Stimulated activated CD8-positive, alpha-beta memory T cell treated with anti-CD3 and anti-CD28 coated beads, Interleukin-12 subunit alpha, Interleukin-12 subunit beta, amount 100 ng/mL, for 1 hour (primary cell): Measurements from ENCODE around the gene ADARB2.
"Not testable (repeated sequence)": the region's sequence is repeated elsewhere in the genome, so short reads cannot be mapped to it uniquely, and the experiment has no call there.

ENCODE experiments used
- DNase-seq: peaks from one replicate; pipeline ENCODE4 v3.0.0-alpha.2; 2020; ENCODE audit warnings: low read depth

Gene ADARB2

DNA sequence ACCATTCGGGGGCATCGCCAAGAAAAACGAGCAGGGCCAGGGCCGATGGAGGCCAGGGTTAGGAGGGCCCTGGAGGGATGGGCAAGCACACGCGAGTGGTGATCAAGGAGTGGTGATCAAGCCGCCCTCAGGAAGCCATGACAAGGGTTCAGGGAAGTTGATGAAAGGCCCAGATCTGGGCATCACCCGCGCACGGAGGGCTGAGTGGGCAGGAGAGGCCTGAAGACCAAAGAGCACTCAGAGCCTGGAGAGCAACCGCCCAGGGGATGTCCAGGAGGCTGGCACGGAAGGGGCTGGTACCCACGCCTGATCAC lies 566.5 kb downstream of the ADARB2 start:
- DNase-seq: no peak

DNA sequence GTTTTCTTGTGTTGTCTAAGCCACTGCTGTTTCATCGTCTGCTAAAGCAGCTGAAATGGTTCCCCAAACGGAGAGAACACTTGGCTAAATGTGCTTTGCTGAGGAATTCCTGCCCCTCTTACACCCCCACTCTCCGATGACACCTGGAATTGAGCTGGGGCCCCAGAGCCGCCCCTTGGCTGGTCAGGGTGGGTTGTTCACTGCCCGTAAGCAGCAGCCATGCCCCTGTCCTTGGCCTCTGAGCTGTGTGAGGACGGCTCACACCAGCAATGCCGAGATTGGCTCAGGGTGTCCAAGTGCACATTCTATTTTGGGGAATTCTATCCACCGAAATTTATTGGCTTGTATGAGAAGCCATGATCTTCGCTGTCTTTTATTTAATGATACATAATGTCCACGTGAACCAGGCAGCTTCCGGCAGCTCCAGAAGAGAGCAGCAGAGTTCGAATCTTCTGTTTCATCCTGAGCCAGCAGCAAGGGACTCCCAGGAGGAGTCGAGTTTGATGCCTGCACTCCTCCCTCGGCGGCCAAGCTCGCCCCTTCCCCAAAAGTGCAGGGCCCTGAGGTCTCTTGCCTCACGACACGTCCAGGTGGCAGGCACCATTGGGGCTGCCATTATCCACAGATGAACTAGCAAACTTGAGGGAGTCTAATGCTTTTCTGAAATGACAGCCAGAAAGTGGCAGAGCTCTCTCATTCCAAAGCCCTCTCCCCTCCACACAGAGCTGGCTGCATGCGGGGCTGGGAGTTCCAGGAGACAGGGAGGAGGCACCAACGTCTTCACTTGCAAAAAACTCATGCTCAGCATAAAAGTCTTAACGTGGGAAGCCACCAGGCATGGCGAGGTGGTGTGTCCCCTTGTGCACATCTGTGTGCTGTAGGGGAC lies 567.1 kb downstream of the ADARB2 start:
- DNase-seq: no peak

DNA sequence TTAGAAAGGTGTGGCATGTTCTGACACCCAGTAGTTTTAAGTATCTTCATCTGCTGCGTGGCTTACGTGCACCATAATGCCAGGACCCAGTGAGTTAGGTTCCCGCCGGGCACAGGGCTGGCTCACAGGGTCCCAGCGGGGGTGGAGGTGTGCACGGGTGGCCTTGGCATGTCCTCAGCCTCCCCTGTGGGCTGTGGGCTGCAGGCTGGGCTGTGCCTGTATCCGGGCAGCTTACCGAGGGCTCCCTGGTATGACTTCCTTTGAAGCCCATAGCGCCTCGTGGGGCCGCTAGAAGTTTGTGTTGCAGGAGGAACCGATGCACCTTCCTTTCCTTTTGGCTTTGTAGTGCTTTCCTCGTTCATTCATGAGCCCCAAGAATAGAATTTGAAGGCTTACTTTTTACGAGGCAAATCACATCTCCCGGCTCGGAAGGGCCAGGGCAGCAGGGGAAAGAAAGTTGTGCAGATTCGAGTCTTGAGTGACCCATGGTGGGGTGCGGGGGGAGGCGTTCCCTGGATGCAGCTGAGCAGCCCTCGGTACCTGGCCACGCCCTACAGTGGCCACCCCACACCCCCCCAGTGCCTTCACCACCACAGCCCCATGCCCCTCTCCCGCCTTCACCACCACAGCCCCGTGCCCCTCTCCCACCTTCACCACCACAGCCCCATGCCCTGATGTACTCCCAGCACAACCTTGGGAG lies 568.0 kb downstream of the ADARB2 start:
- no peak for DNase-seq

DNA sequence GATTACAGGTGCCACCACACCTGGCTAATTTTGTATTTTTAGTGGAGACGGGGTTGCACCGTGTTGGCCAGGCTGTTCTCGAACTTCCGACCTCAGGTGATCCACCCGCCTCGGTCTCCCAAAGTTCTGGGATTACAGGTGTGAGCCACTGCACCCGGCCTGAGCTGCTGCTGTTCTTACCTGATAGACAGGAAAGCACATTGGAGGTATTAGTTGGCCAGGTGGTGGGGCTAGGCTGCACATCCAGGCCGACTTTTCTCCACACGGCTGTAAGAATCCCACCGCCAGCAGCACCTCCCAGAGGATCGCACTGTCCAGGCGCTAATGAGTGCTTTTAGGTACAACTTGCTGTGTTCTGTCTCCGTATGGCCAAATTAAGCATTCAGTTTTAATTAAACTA lies 568.6 kb downstream of the ADARB2 start:
- DNase-seq: no peak

DNA sequence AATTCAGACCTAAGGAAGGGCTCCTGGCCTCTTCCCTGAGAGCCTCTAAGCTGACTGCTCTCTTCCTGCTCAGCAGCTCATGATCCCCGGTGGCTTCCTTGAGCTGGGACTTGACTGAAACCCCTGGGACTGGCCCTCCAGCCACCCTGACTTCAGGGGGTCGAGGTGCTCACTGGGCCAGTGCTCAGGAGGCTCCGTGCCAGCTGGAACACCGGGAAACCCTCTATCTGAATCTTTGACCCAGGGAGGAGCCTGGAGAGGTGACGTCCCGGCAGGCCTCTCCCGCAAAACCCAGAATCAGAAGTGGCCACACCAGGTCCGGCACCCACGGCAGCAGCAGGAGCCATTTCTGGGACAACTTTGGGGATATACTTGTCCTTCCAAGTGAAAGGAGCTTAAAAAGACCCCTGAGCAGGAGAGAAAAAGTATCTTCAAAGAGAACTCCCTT lies 570.5 kb downstream of the ADARB2 start:
- DNase-seq: no peak

DNA sequence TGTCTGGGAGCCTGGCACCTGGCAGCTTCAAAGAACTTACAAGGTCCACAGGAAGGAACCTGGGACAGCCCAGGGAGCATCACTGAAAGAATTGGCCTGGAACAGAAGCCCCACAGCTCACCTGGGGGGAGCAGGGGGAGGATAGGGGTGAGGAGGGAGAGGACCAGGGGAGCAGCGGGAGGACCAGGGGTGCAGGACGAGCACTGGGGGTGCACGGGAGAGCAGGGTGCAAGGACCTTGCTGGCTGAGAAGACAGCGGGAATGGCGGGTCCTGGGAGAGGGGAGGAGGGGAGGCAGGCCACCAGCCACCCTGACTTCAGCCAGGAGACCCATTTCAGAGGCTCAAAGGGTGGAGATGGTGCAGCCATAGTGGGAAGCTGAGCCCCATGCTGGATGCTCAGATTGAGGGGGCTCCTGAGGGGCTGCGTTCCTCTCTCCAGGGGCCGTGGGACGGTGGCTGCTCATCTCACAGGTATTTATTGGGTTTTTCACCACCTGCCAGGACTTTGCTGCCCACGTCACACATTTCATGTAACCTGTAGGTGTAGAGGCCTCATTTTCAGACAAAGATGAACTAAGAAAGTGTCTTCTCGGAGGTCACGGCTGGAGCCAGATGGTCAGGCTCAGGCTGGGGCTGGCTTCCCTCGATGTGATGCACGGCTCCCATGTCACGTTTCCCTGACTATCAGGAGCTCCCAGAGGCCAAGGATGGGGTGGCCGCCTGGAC lies 571.1 kb downstream of the ADARB2 start:
- no peak for DNase-seq

DNA sequence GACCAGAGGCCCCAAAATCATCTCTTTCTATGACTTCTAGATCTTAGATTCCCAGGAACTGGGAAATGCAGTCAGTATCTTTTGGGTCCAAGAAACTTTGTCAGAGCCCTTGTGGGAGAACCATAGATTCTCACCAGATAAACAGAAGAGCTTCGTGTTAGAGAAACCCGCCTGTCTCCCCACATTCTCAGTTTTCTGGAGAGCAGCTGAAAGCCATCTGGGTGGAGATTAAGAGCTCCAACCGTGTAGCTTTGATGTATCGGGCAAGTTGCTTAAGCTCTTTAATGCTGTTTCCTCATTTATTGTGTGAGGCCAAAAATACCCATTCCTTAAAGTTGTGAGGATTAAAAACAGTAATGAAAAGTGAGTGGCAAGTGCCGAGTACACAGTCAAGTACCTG lies 573.5 kb downstream of the ADARB2 start:
- no peak for DNase-seq

DNA sequence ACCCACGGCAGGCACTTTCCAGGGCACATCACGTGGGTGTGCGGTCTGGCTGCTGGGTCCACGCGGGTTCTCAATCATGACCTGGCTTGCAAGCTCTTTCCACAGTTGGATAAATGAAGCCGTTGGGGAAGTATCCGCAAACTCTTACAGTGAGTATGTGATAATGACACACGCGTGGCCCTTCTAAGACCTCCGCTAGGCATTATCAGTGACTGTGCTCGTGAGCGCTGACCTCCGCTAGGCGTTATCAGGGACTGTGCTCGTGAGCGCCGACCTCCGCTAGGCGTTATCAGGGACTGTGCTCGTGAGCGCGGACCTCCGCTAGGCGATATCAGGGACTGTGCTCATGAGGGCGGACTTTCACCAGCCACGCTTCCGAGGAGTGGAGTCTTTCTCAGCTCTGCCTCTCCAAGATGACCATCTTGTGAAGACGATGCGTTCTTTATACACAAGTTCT lies 574.1 kb downstream of the ADARB2 start:
- DNase-seq: no peak

DNA sequence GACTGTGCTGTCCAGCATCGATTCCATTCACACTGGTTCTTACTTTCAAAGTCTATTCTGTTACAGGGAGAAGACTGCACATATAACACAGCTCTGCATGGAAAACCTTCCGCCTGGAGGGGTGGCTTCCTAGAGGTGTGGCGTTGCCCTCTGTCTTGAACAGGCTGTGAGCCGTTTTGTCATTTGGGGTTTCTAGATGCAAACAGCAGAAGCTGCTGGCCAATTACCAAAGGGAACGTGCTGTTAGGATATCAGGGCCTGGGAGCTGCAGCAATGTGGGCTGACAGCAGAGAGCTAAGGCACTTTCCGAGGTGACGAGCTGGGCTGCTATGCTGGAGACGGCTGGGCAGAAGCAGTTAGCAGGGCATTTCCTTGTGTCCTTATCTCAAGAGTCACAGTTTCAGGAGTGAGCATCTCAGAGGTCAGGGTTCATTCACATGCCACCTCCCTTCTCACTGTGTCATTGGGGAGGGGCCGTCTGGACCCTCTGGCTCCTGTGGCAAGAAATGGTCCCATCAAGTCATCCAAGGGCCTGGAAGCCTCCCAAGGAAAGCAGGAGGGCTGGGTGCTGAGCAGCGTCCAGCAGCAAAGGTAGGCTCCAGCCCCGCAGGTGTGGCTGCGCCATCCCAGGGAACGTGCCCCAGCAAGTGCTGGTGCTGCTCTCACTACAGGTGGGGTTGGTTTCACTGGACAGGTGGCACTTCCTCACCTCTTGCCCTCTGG lies 574.7 kb downstream of the ADARB2 start:
- no peak for DNase-seq

DNA sequence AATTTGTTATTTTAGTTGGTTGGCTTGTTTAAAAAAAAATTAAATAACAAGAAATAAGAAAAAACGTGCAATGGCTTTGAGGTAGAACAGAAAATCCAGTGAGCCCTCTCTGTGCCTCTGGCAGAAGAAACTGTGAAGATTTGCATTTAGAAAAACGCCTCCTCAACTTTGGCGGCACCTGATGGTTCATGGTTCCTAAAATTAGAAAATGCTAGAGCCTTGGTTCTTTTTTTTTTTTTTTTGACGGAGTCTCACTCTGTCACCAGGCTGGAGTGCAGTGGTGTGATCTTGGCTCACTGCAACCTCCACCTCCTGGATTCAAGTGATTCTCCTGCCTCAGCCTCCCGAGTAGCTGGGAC lies 576.0 kb downstream of the ADARB2 start:
- not testable (repeated sequence) for DNase-seq

DNA sequence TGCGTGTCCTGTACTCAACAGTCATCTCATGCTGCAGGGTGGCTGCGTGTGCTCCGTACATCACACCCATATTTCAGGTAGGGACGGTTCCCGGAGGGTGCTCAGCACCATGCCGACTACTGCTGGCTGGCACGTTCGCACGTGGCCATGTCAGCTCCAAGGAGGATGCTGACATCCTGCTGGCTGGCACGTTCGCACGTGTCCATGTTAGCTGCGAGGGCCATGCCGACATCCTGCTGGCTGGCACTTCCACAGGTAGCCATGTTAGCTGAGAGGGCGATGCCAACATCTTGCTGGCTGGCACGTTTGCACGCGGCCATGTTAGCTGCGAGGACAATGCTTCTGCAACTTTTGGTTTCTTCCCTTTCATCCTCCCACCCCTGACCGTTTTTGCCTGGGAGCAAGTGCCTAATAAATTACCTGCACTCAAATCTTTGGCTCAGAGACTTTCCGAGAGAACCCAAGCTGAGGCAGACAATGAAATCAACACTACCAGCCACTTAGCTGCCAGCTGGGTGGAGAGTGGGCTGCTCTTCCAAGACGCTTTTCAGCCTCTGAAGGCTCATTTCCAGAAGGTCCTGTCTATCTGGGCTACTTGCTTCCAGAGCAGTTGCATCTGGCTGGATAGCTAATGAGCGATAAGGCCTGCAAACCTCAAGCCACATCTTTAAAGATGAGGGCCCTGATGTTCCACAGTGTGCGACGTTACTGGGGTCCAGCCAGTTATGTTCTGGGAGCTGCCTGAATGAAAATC lies 576.6 kb downstream of the ADARB2 start:
- no peak for DNase-seq

DNA sequence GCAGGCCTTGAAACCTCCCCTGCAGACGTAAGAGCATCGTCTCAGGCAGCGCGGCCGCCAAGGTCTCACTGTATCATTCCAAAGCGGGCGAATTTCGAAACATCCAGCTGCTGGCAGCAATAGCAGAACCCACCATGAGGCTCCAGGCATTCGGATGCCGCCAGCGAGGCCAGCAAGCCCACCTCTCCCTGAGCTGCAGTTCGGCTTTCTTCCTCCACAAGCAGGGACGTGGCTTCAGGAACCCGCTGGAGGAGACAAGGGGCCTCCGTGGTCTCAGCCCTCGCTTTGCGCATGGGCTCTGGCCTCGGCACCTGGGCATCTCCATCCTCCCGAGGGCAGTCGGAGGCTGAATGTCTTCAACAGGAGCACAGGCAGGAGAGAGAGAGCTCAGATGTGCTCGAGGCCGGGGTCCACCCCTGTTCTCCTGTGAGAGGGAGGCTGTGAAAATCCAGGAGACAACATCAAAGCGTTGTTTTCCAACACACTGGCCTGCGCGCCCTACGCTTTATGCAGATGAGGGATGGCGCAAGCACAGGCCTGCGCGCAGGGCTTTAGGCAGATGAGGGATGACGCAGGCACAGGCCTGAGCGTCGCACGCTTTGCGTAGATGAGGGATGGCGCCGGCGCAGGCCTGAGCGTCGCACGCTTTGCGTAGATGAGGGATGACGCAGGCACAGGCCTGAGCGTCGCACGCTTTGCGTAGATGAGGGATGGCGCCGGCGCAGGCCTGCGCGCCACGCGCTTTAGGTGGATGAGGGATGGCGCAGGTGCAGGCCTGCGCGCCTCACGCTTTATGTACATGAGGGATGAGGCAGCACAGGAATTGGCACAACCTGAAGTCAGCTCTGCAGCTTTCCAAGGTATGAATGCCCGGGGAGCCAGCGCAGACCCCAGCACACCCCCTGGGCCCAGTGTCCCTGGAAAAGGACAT lies 577.9 kb downstream of the ADARB2 start:
- DNase-seq: no peak

DNA sequence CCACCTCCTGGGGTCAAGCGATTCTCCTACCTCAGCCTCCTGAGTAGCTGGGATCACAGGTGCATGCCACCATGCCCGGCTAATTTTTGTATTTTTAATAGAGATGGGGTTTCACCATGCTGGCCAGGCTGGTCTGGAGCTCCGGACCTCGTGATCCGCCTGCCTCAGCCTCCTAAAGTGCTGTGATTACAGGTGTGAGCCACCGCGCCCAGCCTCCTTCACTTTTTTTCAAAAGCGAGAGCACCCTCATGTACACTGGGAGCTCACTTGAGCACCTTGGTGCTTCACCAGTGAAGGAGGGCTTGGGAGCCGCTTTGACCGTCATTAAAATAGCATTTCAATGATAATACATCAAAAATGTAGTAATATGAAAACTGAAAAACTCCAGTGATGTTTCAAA lies 578.8 kb downstream of the ADARB2 start:
- DNase-seq: not testable (repeated sequence)

DNA sequence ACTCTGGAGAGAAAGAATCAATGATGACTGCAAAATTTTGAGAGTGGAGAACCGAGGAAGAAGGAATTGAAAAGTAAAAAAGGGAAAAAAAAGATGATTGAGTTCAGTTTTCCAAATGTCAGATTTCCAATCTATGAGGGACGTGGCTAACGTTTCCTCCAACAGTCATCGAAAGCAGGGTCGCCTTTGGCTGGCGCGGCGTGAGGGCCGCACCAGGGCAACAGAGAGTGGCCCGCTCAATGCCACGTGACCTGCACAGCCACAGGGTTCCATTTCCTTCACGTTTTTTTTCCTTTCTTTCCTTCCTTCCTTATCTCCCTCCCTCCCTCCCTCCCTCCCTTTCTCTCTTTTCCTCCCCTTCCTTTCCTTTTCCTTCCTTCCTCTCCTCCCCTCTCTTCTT lies 579.3 kb downstream of the ADARB2 start:
- DNase-seq: no peak

DNA sequence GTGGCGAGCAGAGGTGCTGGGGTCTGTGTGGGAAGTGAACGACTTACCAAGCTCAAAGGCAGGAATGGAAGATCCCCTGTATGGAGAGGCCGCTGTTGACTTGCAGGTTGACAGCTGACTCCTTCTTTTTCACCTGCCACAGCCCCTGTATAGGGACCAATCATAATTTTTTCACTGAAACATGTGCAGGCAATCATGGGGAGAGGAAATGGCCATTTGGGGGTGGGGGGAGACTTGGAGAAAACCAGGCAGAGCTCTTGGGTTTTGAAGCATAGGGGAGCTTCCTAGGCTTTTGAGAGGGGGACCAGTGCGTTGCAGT lies 579.8 kb downstream of the ADARB2 start:
- no peak for DNase-seq

DNA sequence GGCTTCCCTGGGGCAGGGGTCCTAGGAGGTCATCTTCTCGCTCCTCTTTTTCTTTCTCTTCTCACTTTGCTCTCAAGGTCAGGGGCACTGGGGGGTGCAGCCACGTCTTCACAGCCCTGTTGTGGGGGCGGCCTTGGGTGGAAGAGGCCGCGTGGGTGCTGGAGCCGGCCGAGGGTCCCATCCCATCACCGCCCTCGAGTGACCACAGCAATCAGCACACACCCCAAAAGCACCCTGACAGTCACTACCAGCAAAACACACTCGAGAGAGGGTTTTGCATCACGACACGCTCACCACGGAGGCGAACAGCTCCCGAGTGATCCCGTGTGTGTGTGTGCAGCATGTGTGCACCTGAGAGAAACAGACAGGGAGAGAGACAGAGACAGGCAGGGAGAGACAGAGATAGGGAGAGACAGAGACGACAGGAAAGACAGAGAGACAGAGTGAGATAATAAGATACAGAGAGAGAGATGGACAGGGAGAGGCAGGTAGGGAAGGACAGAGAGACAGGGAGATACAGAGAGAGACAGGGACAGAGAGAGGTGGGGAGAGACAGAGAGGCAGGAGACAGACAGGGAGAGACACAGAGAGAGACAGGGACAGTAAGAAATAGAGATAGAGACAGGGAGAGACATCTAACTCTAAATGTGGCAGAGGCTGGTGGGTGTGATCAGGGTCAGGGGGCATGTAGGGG lies 580.3 kb downstream of the ADARB2 start:
- no peak for DNase-seq

DNA sequence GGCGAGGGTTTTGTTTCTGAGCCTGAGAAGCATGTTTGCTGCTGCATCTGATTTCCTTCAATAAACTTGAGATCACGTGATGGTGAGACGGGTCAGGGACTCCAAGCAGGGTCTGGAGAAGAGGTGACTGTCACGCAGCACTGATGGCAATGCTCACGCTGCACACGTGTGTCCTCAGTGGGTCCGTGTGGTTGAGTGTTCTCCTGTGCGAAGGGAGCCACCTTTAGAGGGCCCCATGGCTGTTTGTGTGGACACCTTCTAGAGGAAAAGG lies 580.8 kb downstream of the ADARB2 start:
- DNase-seq: no peak

DNA sequence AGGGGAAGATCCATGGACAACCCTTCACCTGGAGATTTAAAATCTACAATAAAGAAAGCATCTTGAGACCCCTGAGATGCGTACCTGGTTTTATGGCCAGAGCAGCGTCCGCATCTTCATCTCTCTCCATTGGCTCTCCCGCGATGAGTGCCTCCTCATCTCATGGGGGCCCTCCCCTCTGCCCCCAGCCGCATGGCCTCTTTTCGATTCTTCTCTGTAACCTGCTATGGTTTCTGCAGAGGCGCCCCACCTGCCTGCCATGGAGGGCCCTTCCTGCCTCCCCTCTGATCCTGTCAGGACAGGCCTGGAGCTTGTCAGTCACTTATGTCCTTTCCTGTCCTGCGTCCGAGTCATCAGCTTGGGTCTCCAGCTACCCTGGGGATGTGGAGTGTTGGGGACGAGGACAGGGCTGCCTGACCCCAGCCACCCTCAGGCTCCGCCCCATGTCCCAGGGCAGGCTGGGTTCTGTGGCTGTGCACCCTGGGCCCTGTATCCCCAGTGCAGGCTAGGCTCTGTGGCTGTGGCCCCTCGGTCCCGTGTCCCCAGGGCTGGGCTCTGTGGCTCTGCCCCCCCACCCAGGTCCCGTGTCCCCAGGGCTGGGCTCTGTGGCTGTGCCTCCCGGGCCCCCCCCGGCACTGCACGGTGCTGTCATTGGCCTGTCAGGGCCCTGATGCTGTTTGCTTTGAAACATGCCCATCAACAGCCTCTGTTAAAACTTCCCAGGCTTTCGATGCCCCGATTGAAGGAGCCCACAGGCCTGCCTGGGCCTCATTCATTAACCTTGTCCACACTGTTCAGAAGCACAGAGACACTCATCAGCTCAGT lies 581.3 kb downstream of the ADARB2 start:
- DNase-seq: no peak

DNA sequence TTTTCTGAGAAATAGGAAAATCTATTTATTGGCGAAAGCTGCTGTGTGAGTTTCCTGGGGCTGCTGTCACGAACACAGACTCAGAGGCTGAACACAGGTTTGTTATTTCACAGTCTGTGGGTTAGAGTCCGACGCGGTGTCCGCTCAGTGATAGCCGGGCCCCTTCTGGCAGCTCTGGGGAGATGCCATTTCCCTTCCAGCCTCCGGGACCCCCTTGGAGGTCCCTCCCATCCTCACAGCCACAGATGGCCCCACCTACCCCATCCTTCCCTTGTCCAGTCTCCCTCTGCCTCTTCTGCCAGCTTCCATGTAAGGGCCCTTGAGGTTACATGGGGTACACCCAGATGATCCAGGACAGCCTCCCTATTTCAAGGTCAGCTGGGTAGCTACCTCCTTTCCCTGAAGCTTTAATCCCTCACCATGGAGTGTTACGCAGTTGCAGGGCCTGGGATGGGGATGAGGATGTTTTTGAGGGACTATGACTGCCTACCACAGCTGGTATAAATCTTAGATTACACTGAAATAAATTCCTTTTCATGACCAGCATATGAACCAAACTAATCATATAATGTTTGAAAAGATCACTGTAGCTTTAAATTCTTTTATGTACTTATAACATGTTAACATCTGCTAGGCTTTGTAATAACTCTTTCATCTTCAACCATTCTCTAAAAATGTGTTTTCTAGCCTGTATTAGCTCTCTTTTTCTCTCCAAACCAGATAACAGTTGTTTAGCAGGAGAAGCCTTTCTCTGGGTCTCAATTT lies 582.6 kb downstream of the ADARB2 start:
- DNase-seq: no peak
